HG02973 (cell line): ENCODE results near the gene SULT1A4.
"Not testable (repeated sequence)": the region's sequence is repeated elsewhere in the genome, so short reads cannot be mapped to it uniquely, and the experiment has no call there.

ENCODE experiments used
- ATAC-seq: cut with Tn5 transposase; IDR thresholded peaks from one replicate; pipeline ENCODE4 v1.9.1; 2021; ENCODE audit warnings: moderate library complexity; ENCODE audit not compliant: unreplicated experiment

Gene SULT1A4

GRCh38 chr16:29459706-29460646 is at the start of gene SULT1A4:
SULT1A4 (plus strand) TSS chr16:29459913; CDS start chr16:29461386, 1,473 bp downstream.
- ATAC-seq, result not testable (repeated sequence)

GRCh38 chr16:29423587-29423986 is 36.1 kb upstream of the SULT1A4 start:
- not testable (repeated sequence) for ATAC-seq

- ATAC-seq, result not testable (repeated sequence)
Measured at GRCh38 chr16:29425390-29425789, 34.3 kb upstream of the SULT1A4 start.

GRCh38 chr16:29453754-29454153 is 6.0 kb upstream of the SULT1A4 start:
- peak; percentile 10 for ATAC-seq

GRCh38 chr16:29454269-29454668 is 5.4 kb upstream of the SULT1A4 start, which contains the start of the genes BOLA2 and SLX1B:
BOLA2 (minus strand) TSS chr16:29454351; CDS start chr16:29454253, 98 bp downstream.
SLX1B (plus strand) TSS chr16:29454533.
- ATAC-seq, result peak; percentile 80

- peak; percentile 42 for ATAC-seq
Measured at GRCh38 chr16:29454828-29455227, 4.9 kb upstream of the SULT1A4 start.

GRCh38 chr16:29457660-29458059 is 2.1 kb upstream of the SULT1A4 start:
- not testable (repeated sequence) for ATAC-seq

GRCh38 chr16:29460647-29461030 is 926 bp downstream of the SULT1A4 start:
- not testable (repeated sequence) for ATAC-seq

GRCh38 chr16:29465985-29466824 is 6.5 kb downstream of the SULT1A4 start:
- ATAC-seq, result not testable (repeated sequence)

GRCh38 chr16:29466904-29467303 is 7.2 kb downstream of the SULT1A4 start:
- ATAC-seq, result not testable (repeated sequence)

GRCh38 chr16:29467654-29468366 is 8.1 kb downstream of the SULT1A4 start:
- not testable (repeated sequence) for ATAC-seq

GRCh38 chr16:29469660-29470059 is 9.9 kb downstream of the SULT1A4 start:
- ATAC-seq, result not testable (repeated sequence)

- ATAC-seq, result not testable (repeated sequence)
Measured at GRCh38 chr16:29472065-29472464, 12.4 kb downstream of the SULT1A4 start.

- not testable (repeated sequence) for ATAC-seq
Measured at GRCh38 chr16:29482276-29482675, 22.6 kb downstream of the SULT1A4 start.

GRCh38 chr16:29506308-29506707 is 46.6 kb downstream of the SULT1A4 start, which contains the start of gene NPIPB12:
NPIPB12 (minus strand) TSS chr16:29506408.
- ATAC-seq, result not testable (repeated sequence)
